ENCODE data around the gene ACP4.

DNA sequence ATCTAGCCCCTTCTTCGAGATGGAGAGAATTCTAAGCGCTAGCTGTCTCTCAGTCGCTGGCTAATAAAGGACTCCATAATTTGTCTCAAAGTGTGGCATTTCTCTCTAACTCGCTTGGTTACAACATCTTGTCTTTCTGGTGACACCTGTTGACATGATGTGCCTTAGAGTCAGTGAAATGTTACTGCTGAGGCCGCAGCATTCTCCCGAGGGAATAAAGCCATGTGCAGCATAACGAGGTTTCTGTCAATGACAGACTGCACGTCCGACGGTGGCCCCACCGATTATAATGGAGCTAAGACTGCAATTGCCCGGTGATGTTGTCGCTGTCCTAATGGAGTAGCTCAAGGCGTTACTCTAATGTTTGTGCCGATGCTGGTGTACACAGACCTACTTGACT, 40.2 kb upstream of the ACP4 start:
- TF ChIP-seq, protein P1, sequence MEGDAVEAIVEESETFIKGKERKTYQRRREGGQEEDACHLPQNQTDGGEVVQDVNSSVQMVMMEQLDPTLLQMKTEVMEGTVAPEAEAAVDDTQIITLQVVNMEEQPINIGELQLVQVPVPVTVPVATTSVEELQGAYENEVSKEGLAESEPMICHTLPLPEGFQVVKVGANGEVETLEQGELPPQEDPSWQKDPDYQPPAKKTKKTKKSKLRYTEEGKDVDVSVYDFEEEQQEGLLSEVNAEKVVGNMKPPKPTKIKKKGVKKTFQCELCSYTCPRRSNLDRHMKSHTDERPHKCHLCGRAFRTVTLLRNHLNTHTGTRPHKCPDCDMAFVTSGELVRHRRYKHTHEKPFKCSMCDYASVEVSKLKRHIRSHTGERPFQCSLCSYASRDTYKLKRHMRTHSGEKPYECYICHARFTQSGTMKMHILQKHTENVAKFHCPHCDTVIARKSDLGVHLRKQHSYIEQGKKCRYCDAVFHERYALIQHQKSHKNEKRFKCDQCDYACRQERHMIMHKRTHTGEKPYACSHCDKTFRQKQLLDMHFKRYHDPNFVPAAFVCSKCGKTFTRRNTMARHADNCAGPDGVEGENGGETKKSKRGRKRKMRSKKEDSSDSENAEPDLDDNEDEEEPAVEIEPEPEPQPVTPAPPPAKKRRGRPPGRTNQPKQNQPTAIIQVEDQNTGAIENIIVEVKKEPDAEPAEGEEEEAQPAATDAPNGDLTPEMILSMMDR (conservative IDR thresholded peaks at IDR 0.05) = no peak
- no peak for TF ChIP-seq ZFX (IDR thresholded peaks at IDR 0.05)
